ENCODE data around the gene GIGYF2.

The GIGYF2 gene

DNA sequence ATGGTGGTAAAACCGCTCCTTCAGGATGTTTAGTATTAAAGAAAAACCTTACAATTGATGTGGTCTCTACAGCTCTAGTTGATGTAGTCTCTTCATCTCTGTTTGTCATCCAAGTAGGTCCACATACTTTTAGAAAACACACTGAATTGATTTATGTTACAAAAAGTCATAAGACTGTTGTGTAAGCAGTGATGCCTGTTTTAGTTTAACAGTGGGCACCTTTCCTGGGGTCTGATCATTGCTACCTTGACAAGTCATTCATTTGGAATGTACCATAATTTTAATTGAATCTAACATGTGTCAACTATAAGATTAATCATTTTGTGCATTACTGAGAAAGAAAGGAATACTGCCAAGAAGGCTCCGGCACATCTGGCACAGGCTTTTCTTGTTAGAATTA, 34.3 kb downstream of the GIGYF2 start:
- H3K4me3 ChIP-seq (ENCODE audit: low read length), result no peak overlapping the region
- peaks cover 3% of the 10 kb centered on the region for H3K36me3 ChIP-seq (replicated peaks; ENCODE audit: low read depth, low read length)
- H4K20me1 ChIP-seq (ENCODE audit: insufficient read depth, low read length), result 0 out of 2 replicates have a peak, but pooled peaks cover 2% of the 10 kb centered on the region
- no peak overlapping the region for H2AFZ ChIP-seq (ENCODE audit: low read depth, low read length)
- H3K27me3 ChIP-seq (ENCODE audit: low read depth, low read length), result no peaks in the 10 kb centered on the region
- TF ChIP-seq EZH2phosphoT487 (IDR thresholded peaks at IDR 0.05; ENCODE audit: low read depth), result no peak
- no peak for TF ChIP-seq CTCF (IDR thresholded peaks at IDR 0.05; ENCODE audit: low read depth, low read length)
- H3K9me3 ChIP-seq (ENCODE audit: insufficient read depth, low read length), result no peaks in the 10 kb centered on the region
- no peak overlapping the region for H3K9ac ChIP-seq (ENCODE audit: low read length)
- H3K4me1 ChIP-seq (ENCODE audit: low read length), result peaks cover 6% of the 10 kb centered on the region
- H3K4me2 ChIP-seq (ENCODE audit: low read length), result no peak overlapping the region
- H3K27ac ChIP-seq (ENCODE audit: low read length), result no peak overlapping the region
- H3K79me2 ChIP-seq (ENCODE audit: low read length), result no peaks in the 10 kb centered on the region

- Histone ChIP-seq H3K36me3 (replicated peaks; ENCODE audit: low read depth, low read length) (peaks cover 2% of the 10 kb centered on the region), H3K4me2 (ENCODE audit: low read length) (no peak overlapping the region)
- TF ChIP-seq EZH2phosphoT487 (IDR thresholded peaks at IDR 0.05; ENCODE audit: low read depth) (no peak), CTCF (IDR thresholded peaks at IDR 0.05; ENCODE audit: low read depth, low read length) (no peak)
These were observed 44.2 kb downstream of the GIGYF2 start for GRCh38 chr2:232741294-232741693.

DNA sequence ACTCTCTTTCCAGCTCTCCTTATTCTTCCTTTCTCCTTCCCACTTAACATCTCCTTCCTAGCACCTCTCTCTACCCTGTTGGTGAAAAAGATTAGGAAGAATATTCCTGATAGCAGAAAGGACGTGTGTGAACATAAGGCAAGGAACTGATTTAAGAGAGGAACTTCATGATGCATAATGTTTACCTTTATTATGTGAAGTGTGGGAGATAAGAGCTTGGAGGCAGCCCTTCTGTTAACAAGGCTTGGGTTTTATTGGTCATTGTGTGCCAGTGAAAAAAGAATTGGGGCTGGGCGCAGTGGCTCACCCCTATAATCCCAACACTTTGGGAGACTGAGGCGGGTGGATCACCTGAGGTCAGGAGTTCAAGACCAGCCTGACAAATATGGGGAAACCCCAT, 44.8 kb downstream of the GIGYF2 start:
- H3K79me2 ChIP-seq (ENCODE audit: low read length), result no peaks in the 10 kb centered on the region
- H3K4me3 ChIP-seq (ENCODE audit: low read length), result no peak overlapping the region
- H3K4me2 ChIP-seq (ENCODE audit: low read length), result no peak overlapping the region
- no peak overlapping the region for H3K9ac ChIP-seq (ENCODE audit: low read length)
- no peaks in the 10 kb centered on the region for H4K20me1 ChIP-seq (ENCODE audit: insufficient read depth, low read length)
- H3K27ac ChIP-seq (ENCODE audit: low read length), result no peak overlapping the region
- H3K36me3 ChIP-seq (replicated peaks; ENCODE audit: low read depth, low read length), result no peaks in the 10 kb centered on the region
- H3K9me3 ChIP-seq (ENCODE audit: insufficient read depth, low read length), result no peaks in the 10 kb centered on the region
- no peaks in the 10 kb centered on the region for H3K27me3 ChIP-seq (ENCODE audit: low read depth, low read length)
- H2AFZ ChIP-seq (ENCODE audit: low read depth, low read length), result no peak overlapping the region
- H3K4me1 ChIP-seq (ENCODE audit: low read length), result no peaks in the 10 kb centered on the region
- TF ChIP-seq CTCF (IDR thresholded peaks at IDR 0.05; ENCODE audit: low read depth, low read length), result no peak
- TF ChIP-seq EZH2phosphoT487 (IDR thresholded peaks at IDR 0.05; ENCODE audit: low read depth), result no peak

More at GRCh38 chr2:232741294-232741693, 44.2 kb downstream of the GIGYF2 start:
- H3K27ac ChIP-seq (ENCODE audit: low read length), result no peak overlapping the region
- no peak overlapping the region for H2AFZ ChIP-seq (ENCODE audit: low read depth, low read length)
- H3K4me1 ChIP-seq (ENCODE audit: low read length), result no peaks in the 10 kb centered on the region
- H3K9me3 ChIP-seq (ENCODE audit: insufficient read depth, low read length), result no peaks in the 10 kb centered on the region
- no peaks in the 10 kb centered on the region for H3K79me2 ChIP-seq (ENCODE audit: low read length)
- no peak overlapping the region for H3K4me3 ChIP-seq (ENCODE audit: low read length)
- no peaks in the 10 kb centered on the region for H3K27me3 ChIP-seq (ENCODE audit: low read depth, low read length)
- H4K20me1 ChIP-seq (ENCODE audit: insufficient read depth, low read length), result no peaks in the 10 kb centered on the region
- no peak overlapping the region for H3K9ac ChIP-seq (ENCODE audit: low read length)

GRCh38 chr2:232744963-232745362, 47.8 kb downstream of the GIGYF2 start:
- no peak overlapping the region for H2AFZ ChIP-seq (ENCODE audit: low read depth, low read length)
- H3K9ac ChIP-seq (ENCODE audit: low read length), result no peak overlapping the region
- no peaks in the 10 kb centered on the region for H4K20me1 ChIP-seq (ENCODE audit: insufficient read depth, low read length)
- TF ChIP-seq EZH2phosphoT487 (IDR thresholded peaks at IDR 0.05; ENCODE audit: low read depth), result no peak
- no peak for TF ChIP-seq CTCF (IDR thresholded peaks at IDR 0.05; ENCODE audit: low read depth, low read length)
- no peak overlapping the region for H3K27ac ChIP-seq (ENCODE audit: low read length)
- H3K4me2 ChIP-seq (ENCODE audit: low read length), result no peak overlapping the region
- no peaks in the 10 kb centered on the region for H3K27me3 ChIP-seq (ENCODE audit: low read depth, low read length)
- H3K79me2 ChIP-seq (ENCODE audit: low read length), result no peaks in the 10 kb centered on the region
- H3K9me3 ChIP-seq (ENCODE audit: insufficient read depth, low read length), result no peaks in the 10 kb centered on the region
- peaks cover 7% of the 10 kb centered on the region for H3K36me3 ChIP-seq (replicated peaks; ENCODE audit: low read depth, low read length)
- peaks cover 8% of the 10 kb centered on the region; the same call in 1 of the 2 replicates for H3K4me1 ChIP-seq (ENCODE audit: low read length)
- no peak overlapping the region for H3K4me3 ChIP-seq (ENCODE audit: low read length)

Measured in OCI-LY3 (cell line).